HepG2 (cell line): ENCODE data around the gene MYO5A. TPM values are rescaled to one million over a fixed set of nuclear protein-coding genes. Genes with fewer than 3 reads are reported as not detected.

Experiments used
- ATAC-seq: fragments of 200-7000 bp; cut with Tn5 transposase; 3 replicates; pipeline ENCODE4 v1.9.1; 2020; ENCODE audit warnings: mild to moderate bottlenecking, moderate library complexity
- BruUV-seq: library from RNA; stranded (reverse); fragments of 400-500 nt; replicated peaks from 2 replicates; lab custom pipeline; 2021; lab: Mats Ljungman, UMichigan
- CTCF ChIA-PET: fragments of 300-600 bp; formaldehyde crosslinking; extraction: SDS; loops from one replicate; lab custom pipeline; 2021; ENCODE audit warnings: low total read pairs, inconsistent platforms, low intra/inter-chr PET ratio; lab: Yijun Ruan, JAX
- POLR2A ChIA-PET: fragments of 350-600 bp; sonication (Branson Sonifier 250); formaldehyde crosslinking; loops from one replicate; lab custom pipeline; 2020; ENCODE audit warnings: antibody characterized with exemption, inconsistent platforms; lab: Yijun Ruan, JAX
- DNase-seq: peaks from one replicate; pipeline ENCODE4 v3.0.0-alpha.2; 2015; ENCODE audit warnings: low spot score
- FAIRE-seq: peaks from 3 replicates; lab custom pipeline; 2011; peaks lifted over from hg19 to GRCh38; lab: Jason Lieb, UNC
- H2AFZ ChIP-seq: one replicate; pipeline ENCODE4 v1.6.1; 2011; ENCODE audit warnings: low read length, inconsistent platforms
- H3K27ac ChIP-seq: fragments of 300-600 bp; 3 replicates; pipeline ENCODE4 v1.8.0; 2011; ENCODE audit warnings: mixed run types, mild to moderate bottlenecking, mixed read lengths, low read length, inconsistent platforms; ENCODE audit not compliant: insufficient read depth; ENCODE audit errors: extremely low read length
- H3K27me3 ChIP-seq, 2 experiments: fragments of 200-600 bp in 1 of 2; 2 replicates in 1 of 2; 3 replicates in 1 of 2; pipeline versions ENCODE4 v1.6.0 to v1.8.0; 2011; ENCODE audit warnings: low read length in 2 of 2, mild to moderate bottlenecking in 2 of 2, moderate library complexity in 2 of 2, inconsistent platforms in 1 of 2; ENCODE audit not compliant: insufficient read depth in 2 of 2, control insufficient read depth in 1 of 2
- H3K36me3 ChIP-seq, 2 experiments: fragments of 200-600 bp in 1 of 2; replicated peaks in 1 of 2; 2 replicates in 1 of 2; 3 replicates in 1 of 2; pipeline versions ENCODE4 v1.5.1 to v1.8.0; 2011; ENCODE audit warnings: low read length in 2 of 2, inconsistent platforms in 1 of 2; ENCODE audit not compliant: insufficient read depth in 2 of 2, control insufficient read depth in 1 of 2
- H3K4me1 ChIP-seq: 2 replicates; pipeline ENCODE4 v1.5.1; 2012; ENCODE audit warnings: low read length, inconsistent platforms; ENCODE audit not compliant: insufficient read depth
- H3K4me2 ChIP-seq: 2 replicates; pipeline ENCODE4 v1.6.0; 2011; ENCODE audit warnings: low read depth, low read length, inconsistent platforms
- H3K4me3 ChIP-seq, 3 experiments: fragments of 200-600 bp in 1 of 3; sonication (generic), shearing (Covaris generic) in 1 of 3; replicated peaks in 1 of 3; 2 replicates each; pipeline ENCODE4 v1.5.1; 2011 to 2016; ENCODE audit warnings: low read length in 3 of 3, inconsistent platforms in 2 of 3, low read depth in 2 of 3, mild to moderate bottlenecking in 2 of 3, control low read depth in 1 of 3, mixed read lengths in 1 of 3; ENCODE audit not compliant: insufficient read depth in 1 of 3
- H3K79me2 ChIP-seq: one replicate; pipeline ENCODE4 v1.6.1; 2011; ENCODE audit warnings: low read length, inconsistent platforms; ENCODE audit not compliant: insufficient read depth
- H3K9ac ChIP-seq: 2 replicates; pipeline ENCODE4 v1.6.0; 2011; ENCODE audit warnings: mild to moderate bottlenecking, low read depth, low read length, inconsistent platforms; ENCODE audit not compliant: insufficient read depth
- H3K9me3 ChIP-seq: 2 replicates; pipeline ENCODE4 v1.5.1; 2012; ENCODE audit warnings: mild to moderate bottlenecking, low read length
- H4K20me1 ChIP-seq: 2 replicates; pipeline ENCODE4 v1.6.0; 2011; ENCODE audit warnings: inconsistent platforms, mild to moderate bottlenecking, low read length, moderate library complexity; ENCODE audit not compliant: insufficient read depth
- CBX5 ChIP-seq: sonication (generic); formaldehyde crosslinking; IDR thresholded peaks from 2 replicates; pipeline ENCODE4 v1.4.0; 2020; ENCODE audit warnings: missing genetic modification reagents, borderline replicate concordance
- DMAP1 ChIP-seq: IDR thresholded peaks from 2 replicates; pipeline ENCODE4 v1.6.1; 2016
- MAFG ChIP-seq: sonication (generic); formaldehyde crosslinking; IDR thresholded peaks from 2 replicates; pipeline ENCODE4 v1.5.1; 2020; ENCODE audit warnings: mild to moderate bottlenecking, missing genetic modification reagents
- MTF2 ChIP-seq: sonication (generic); formaldehyde crosslinking; IDR thresholded peaks from 2 replicates; pipeline ENCODE4 v1.5.0; 2020; ENCODE audit warnings: missing genetic modification reagents, borderline replicate concordance
- PHB2 ChIP-seq: fragments of 450-650 bp; IDR thresholded peaks from 2 replicates; pipeline ENCODE4 v1.6.1; 2018; ENCODE audit not compliant: partially characterized antibody
- PHF8 ChIP-seq: sonication (generic); formaldehyde crosslinking; IDR thresholded peaks from 2 replicates; pipeline ENCODE4 v1.5.0; 2020; ENCODE audit warnings: missing genetic modification reagents
- SNAI1 ChIP-seq: sonication (generic); formaldehyde crosslinking; IDR thresholded peaks from 2 replicates; pipeline ENCODE4 v1.5.0; 2020; ENCODE audit warnings: mild to moderate bottlenecking, missing genetic modification reagents, borderline replicate concordance
- ZNF350 ChIP-seq: sonication (generic); formaldehyde crosslinking; IDR thresholded peaks from 2 replicates; pipeline ENCODE4 v1.4.0; 2020; ENCODE audit warnings: mild to moderate bottlenecking, low read depth, missing genetic modification reagents, borderline replicate concordance
- ZNF557 ChIP-seq: sonication (generic); formaldehyde crosslinking; IDR thresholded peaks from 2 replicates; pipeline ENCODE4 v1.4.0; 2020; ENCODE audit warnings: missing genetic modification reagents
- ZNF629 ChIP-seq: sonication (generic); formaldehyde crosslinking; conservative IDR thresholded peaks from 2 replicates; pipeline ENCODE4 v1.5.0; 2020; ENCODE audit warnings: missing genetic modification reagents
- ZSCAN31 ChIP-seq: sonication (generic); formaldehyde crosslinking; IDR thresholded peaks from 2 replicates; pipeline ENCODE4 v1.5.0; 2020; ENCODE audit warnings: low read depth, mild to moderate bottlenecking, missing genetic modification reagents
- WGBS: methylation state at CpG from one replicate; pipeline ENCODE4 v1.1.6; 2017; ENCODE audit warnings: low lambda C conversion rate; 5-methylcytosine and 5-hydroxymethylcytosine counted together
- in situ Hi-C: cut with HindIII; loops from 2 replicates; pipeline ENCODE4 v1.10.0; 2017; ENCODE audit warnings: low pct_unique_long_range_greater_than_20kb; ENCODE audit not compliant: extremely low pct_ligation_motif_present
- intact Hi-C: fragments of 100-400 bp; cut with micrococcal nuclease; formaldehyde crosslinking; loops from one replicate; pipeline ENCODE4 v1.10.0; 2022; ENCODE audit not compliant: unreplicated experiment
- polyA plus RNA-seq, 8 experiments: library from polyadenylated mRNA; depleted of rRNA in 3 of 8; stranded (reverse) in 7 of 8; unstranded in 1 of 8; fragments of >200 nt; fragmentation: Illumina TruSeq in 4 of 8; extraction: Trizol in 4 of 8; gene quantifications; 2 replicates each; pipeline versions ENCODE4 v1.2.1 to v1.2.3, GENCODE V29; 2011 to 2016; ENCODE audit warnings: low read depth in 4 of 8, missing spikeins in 1 of 8, mixed read lengths in 1 of 8; ENCODE audit not compliant: insufficient read depth in 1 of 8
- total RNA-seq, 5 experiments: library from RNA; depleted of rRNA; stranded (reverse); fragments of >200 nt; fragmentation: Illumina TruSeq; extraction: Trizol; gene quantifications; 2 replicates each; pipeline ENCODE4 v1.2.3, GENCODE V29; 2016; ENCODE audit warnings: low read depth in 1 of 5
- TF ChIP-seq, protein P1 (sequence below): IDR thresholded peaks from 2 replicates; pipeline ENCODE4 v1.6.1; 2016; ENCODE audit warnings: mild to moderate bottlenecking, missing biosample characterization, missing genetic modification reagents
- TF ChIP-seq, protein P2 (sequence below): sonication (generic); formaldehyde crosslinking; IDR thresholded peaks from 2 replicates; pipeline ENCODE4 v1.8.0; 2022; ENCODE audit warnings: missing genetic modification reagents, mild to moderate bottlenecking, moderate library complexity, borderline replicate concordance
- TF ChIP-seq, protein P3 (sequence below): sonication (generic); formaldehyde crosslinking; IDR thresholded peaks from one replicate; pipeline ENCODE4 v1.5.1; 2020; ENCODE audit warnings: mild to moderate bottlenecking, missing genetic modification reagents; ENCODE audit errors: not compliant biosample characterization

MYO5A gene
- total and polyA plus RNA-seq, 2 of the 13 experiments (the other 11 are each of a cell fraction or from before 2014, with no cell fraction given): 2.8 to 4.8 TPM

DNA sequence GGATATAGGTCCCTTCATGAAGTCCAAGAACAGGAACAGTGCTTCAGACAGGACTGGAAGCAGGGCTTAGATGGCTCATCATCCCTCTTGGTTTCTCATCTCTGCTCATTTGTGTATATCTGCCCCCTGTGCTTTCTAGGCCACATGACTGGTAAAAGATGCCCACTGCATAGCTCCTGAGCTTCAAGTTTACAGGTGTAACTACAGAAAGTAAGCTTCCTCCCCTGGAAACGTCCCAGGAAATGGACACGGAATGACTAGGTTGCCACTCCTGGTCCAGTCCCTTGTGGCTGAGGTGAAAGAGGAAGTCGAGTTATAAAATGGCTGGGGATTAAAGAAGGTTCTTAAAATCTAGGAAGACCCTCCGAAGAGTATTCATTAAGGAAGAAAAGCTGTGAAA is 32.5 kb downstream of the MYO5A start:
- CTCF ChIA-PET: no interaction called here
- no peak for ATAC-seq
- TF ChIP-seq ZNF350 (no peak), PHF8 (no peak), MTF2 (CRISPR knock-in tag) (no peak), CBX5 (CRISPR knock-in tag) (no peak), ZNF629 (CRISPR knock-in tag) (no peak), ZSCAN31 (no peak), ZNF557 (CRISPR knock-in tag) (no peak), DMAP1 (CRISPR knock-in tag) (no peak), SNAI1 (CRISPR knock-in tag) (no peak), MAFG (CRISPR knock-in tag) (no peak), PHB2 (no peak)
- TF ChIP-seq, protein P1, sequence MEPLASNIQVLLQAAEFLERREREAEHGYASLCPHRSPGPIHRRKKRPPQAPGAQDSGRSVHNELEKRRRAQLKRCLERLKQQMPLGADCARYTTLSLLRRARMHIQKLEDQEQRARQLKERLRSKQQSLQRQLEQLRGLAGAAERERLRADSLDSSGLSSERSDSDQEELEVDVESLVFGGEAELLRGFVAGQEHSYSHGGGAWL (CRISPR knock-in tag): no peak
- TF ChIP-seq, protein P2, sequence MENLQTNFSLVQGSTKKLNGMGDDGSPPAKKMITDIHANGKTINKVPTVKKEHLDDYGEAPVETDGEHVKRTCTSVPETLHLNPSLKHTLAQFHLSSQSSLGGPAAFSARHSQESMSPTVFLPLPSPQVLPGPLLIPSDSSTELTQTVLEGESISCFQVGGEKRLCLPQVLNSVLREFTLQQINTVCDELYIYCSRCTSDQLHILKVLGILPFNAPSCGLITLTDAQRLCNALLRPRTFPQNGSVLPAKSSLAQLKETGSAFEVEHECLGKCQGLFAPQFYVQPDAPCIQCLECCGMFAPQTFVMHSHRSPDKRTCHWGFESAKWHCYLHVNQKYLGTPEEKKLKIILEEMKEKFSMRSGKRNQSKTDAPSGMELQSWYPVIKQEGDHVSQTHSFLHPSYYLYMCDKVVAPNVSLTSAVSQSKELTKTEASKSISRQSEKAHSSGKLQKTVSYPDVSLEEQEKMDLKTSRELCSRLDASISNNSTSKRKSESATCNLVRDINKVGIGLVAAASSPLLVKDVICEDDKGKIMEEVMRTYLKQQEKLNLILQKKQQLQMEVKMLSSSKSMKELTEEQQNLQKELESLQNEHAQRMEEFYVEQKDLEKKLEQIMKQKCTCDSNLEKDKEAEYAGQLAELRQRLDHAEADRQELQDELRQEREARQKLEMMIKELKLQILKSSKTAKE (CRISPR knock-in tag): no peak
- TF ChIP-seq, protein P3, sequence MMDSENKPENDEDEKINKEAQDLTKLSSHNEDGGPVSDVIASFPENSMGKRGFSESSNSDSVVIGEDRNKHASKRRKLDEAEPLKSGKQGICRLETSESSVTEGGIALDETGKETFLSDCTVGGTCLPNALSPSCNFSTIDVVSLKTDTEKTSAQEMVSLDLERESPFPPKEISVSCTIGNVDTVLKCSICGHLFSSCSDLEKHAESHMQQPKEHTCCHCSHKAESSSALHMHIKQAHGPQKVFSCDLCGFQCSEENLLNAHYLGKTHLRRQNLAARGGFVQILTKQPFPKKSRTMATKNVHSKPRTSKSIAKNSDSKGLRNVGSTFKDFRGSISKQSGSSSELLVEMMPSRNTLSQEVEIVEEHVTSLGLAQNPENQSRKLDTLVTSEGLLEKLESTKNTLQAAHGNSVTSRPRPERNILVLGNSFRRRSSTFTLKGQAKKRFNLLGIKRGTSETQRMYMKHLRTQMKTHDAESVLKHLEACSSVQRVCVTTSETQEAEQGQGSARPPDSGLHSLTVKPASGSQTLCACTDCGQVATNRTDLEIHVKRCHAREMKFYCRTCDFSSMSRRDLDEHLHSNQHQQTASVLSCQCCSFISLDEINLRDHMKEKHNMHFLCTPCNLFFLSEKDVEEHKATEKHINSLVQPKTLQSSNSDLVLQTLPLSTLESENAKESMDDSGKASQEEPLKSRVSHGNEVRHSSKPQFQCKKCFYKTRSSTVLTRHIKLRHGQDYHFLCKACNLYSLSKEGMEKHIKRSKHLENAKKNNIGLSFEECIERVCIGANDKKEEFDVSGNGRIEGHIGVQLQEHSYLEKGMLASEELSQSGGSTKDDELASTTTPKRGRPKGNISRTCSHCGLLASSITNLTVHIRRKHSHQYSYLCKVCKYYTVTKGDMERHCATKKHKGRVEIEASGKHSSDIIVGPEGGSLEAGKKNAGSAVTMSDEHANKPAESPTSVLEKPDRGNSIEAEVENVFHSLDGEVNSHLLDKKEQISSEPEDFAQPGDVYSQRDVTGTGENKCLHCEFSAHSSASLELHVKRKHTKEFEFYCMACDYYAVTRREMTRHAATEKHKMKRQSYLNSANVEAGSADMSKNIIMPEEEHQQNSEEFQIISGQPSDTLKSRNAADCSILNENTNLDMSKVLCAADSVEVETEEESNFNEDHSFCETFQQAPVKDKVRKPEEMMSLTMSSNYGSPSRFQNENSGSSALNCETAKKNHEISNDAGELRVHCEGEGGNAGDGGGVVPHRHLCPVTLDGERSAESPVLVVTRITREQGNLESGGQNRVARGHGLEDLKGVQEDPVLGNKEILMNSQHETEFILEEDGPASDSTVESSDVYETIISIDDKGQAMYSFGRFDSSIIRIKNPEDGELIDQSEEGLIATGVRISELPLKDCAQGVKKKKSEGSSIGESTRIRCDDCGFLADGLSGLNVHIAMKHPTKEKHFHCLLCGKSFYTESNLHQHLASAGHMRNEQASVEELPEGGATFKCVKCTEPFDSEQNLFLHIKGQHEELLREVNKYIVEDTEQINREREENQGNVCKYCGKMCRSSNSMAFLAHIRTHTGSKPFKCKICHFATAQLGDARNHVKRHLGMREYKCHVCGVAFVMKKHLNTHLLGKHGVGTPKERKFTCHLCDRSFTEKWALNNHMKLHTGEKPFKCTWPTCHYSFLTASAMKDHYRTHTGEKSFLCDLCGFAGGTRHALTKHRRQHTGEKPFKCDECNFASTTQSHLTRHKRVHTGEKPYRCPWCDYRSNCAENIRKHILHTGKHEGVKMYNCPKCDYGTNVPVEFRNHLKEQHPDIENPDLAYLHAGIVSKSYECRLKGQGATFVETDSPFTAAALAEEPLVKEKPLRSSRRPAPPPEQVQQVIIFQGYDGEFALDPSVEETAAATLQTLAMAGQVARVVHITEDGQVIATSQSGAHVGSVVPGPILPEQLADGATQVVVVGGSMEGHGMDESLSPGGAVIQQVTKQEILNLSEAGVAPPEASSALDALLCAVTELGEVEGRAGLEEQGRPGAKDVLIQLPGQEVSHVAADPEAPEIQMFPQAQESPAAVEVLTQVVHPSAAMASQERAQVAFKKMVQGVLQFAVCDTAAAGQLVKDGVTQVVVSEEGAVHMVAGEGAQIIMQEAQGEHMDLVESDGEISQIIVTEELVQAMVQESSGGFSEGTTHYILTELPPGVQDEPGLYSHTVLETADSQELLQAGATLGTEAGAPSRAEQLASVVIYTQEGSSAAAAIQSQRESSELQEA (CRISPR knock-in tag): no peak

More for the DNA sequence above, 32.5 kb downstream of the MYO5A start:
- Histone ChIP-seq H3K4me3 (no peak overlapping the region), H4K20me1 (no peaks in the 10 kb centered on the region), H3K4me2 (no peak overlapping the region), H3K36me3 (no peaks in the 10 kb centered on the region), H3K79me2 (no peaks in the 10 kb centered on the region), H3K9ac (no peak overlapping the region), H3K9me3 (no peaks in the 10 kb centered on the region), H3K27me3 (no peaks in the 10 kb centered on the region), H3K4me1 (no peaks in the 10 kb centered on the region), H2AFZ (no peak overlapping the region), H3K27ac (no peak overlapping the region)
- no peak for FAIRE-seq
- no TSS peak for BruUV-seq
- 0% methylated on average over 4 of the region's 4 CpGs for WGBS
- in situ Hi-C loops: no loop called here
- no peak for DNase-seq
- intact Hi-C loops: no loop called here
- POLR2A ChIA-PET: no interaction called here
